ENCODE results near the gene DPP10.

DPP10 gene

GRCh38 chr2:115483666-115484065, 1041.2 kb downstream of the DPP10 start:
- DNase-seq, result no peak

- DNase-seq, result no peak
Observed at GRCh38 chr2:115484486-115484885, 1042.0 kb downstream of the DPP10 start.

GRCh38 chr2:115484983-115485382, 1042.5 kb downstream of the DPP10 start:
- DNase-seq, result no peak

GRCh38 chr2:115491186-115491793, 1048.8 kb downstream of the DPP10 start:
- no peak for DNase-seq

- DNase-seq, result no peak
Observed at GRCh38 chr2:115505331-115505730, 1062.9 kb downstream of the DPP10 start.

GRCh38 chr2:115520727-115521126, 1078.3 kb downstream of the DPP10 start:
- DNase-seq, result no peak

- no peak for DNase-seq
Observed at GRCh38 chr2:115524452-115524851, 1082.0 kb downstream of the DPP10 start.

GRCh38 chr2:115529627-115530026, 1087.2 kb downstream of the DPP10 start:
- DNase-seq, result no peak

- DNase-seq, result no peak
Observed at GRCh38 chr2:115533081-115533480, 1090.6 kb downstream of the DPP10 start.

GRCh38 chr2:115541814-115542213, 1099.4 kb downstream of the DPP10 start:
- no peak for DNase-seq

GRCh38 chr2:115542331-115542730, 1099.9 kb downstream of the DPP10 start:
- DNase-seq, result no peak

- no peak for DNase-seq
Observed at GRCh38 chr2:115543024-115543423, 1100.6 kb downstream of the DPP10 start.

- DNase-seq, result no peak
Observed at GRCh38 chr2:115543461-115543860, 1101.0 kb downstream of the DPP10 start.

GRCh38 chr2:115549611-115550130, 1107.2 kb downstream of the DPP10 start:
- no peak for DNase-seq

GRCh38 chr2:115552726-115553125, 1110.3 kb downstream of the DPP10 start:
- DNase-seq, result no peak

- no peak for DNase-seq
Observed at GRCh38 chr2:115554153-115554552, 1111.7 kb downstream of the DPP10 start.

- DNase-seq, result no peak
Observed at GRCh38 chr2:115558725-115559124, 1116.3 kb downstream of the DPP10 start.

GRCh38 chr2:115560666-115561065, 1118.2 kb downstream of the DPP10 start:
- DNase-seq, result no peak

- DNase-seq, result no peak
Observed at GRCh38 chr2:115568643-115569042, 1126.2 kb downstream of the DPP10 start.

GRCh38 chr2:115569547-115569946, 1127.1 kb downstream of the DPP10 start:
- DNase-seq, result no peak

GRCh38 chr2:115572746-115573145, 1130.3 kb downstream of the DPP10 start:
- DNase-seq, result no peak

- no peak for DNase-seq
Observed at GRCh38 chr2:115573756-115574155, 1131.3 kb downstream of the DPP10 start.

GRCh38 chr2:115574667-115575066, 1132.2 kb downstream of the DPP10 start:
- no peak for DNase-seq

GRCh38 chr2:115580784-115581183, 1138.3 kb downstream of the DPP10 start:
- no peak for DNase-seq

- no peak for DNase-seq
Observed at GRCh38 chr2:115584507-115584906, 1142.1 kb downstream of the DPP10 start.

All from T-helper 2 cell (primary cell).